Panc1 (cell line): Measurements from ENCODE around the gene KRTAP10-10.

ENCODE experiments used
- CTCF ChIP-seq: fragments of 450-650 bp; IDR thresholded peaks from 2 replicates; pipeline ENCODE4 v1.5.1; 2017; ENCODE audit warnings: mild to moderate bottlenecking
- POLR2AphosphoS5 ChIP-seq: IDR thresholded peaks from 2 replicates; pipeline ENCODE4 v1.6.1; 2012; ENCODE audit warnings: mild to moderate bottlenecking, low read depth, low read length, moderate library complexity
- REST ChIP-seq, 2 experiments: IDR thresholded peaks; 2 replicates each; pipeline ENCODE4 v1.6.1; 2011 to 2012; ENCODE audit warnings: low read depth in 2 of 2, control low read depth in 1 of 2, low read length in 1 of 2, mild to moderate bottlenecking in 1 of 2, moderate library complexity in 1 of 2; ENCODE audit not compliant: insufficient read depth in 1 of 2
- SIN3A ChIP-seq: IDR thresholded peaks from 2 replicates; pipeline ENCODE4 v1.6.1; 2012; ENCODE audit warnings: low read depth, mild to moderate bottlenecking, low read length, moderate library complexity, borderline replicate concordance; ENCODE audit not compliant: insufficient read depth
- TCF7L2 ChIP-seq: IDR thresholded peaks from 2 replicates; pipeline ENCODE4 v1.6.1; 2011; ENCODE audit warnings: mild to moderate bottlenecking, low read depth, low read length, inconsistent platforms

GRCh38 chr21:44684077-44684476 lies 46.9 kb downstream of the KRTAP10-10 start:
- no peak for TF ChIP-seq POLR2AphosphoS5
- TF ChIP-seq CTCF = no peak
- no peak for TF ChIP-seq REST (IDR thresholded peaks at IDR 0.05; ENCODE audit: insufficient read depth in 1 of 2, low read depth in 2 of 2, low read length in 1 of 2)
- TF ChIP-seq SIN3A = no peak
- TF ChIP-seq TCF7L2 = no peak
